Endometrial microvascular endothelial cells (primary cell): ENCODE data around the gene FSHR. TPM values are rescaled to one million over a fixed set of nuclear protein-coding genes. Genes with fewer than 3 reads are reported as not detected.

Experiments used
- in situ Hi-C: cut with HindIII; loops from 2 replicates; pipeline ENCODE4 v1.10.0; 2017; ENCODE audit warnings: low sequenced_read_pairs, low pct_unique_long_range_greater_than_20kb; ENCODE audit errors: inconsistent ontology term
- total RNA-seq: library from RNA; depleted of rRNA; stranded (reverse); fragments of >200 nt; gene quantifications from one replicate; pipeline ENCODE4 v1.2.3, GENCODE V29; 2015; ENCODE audit errors: inconsistent ontology term

The FSHR gene, protein sequence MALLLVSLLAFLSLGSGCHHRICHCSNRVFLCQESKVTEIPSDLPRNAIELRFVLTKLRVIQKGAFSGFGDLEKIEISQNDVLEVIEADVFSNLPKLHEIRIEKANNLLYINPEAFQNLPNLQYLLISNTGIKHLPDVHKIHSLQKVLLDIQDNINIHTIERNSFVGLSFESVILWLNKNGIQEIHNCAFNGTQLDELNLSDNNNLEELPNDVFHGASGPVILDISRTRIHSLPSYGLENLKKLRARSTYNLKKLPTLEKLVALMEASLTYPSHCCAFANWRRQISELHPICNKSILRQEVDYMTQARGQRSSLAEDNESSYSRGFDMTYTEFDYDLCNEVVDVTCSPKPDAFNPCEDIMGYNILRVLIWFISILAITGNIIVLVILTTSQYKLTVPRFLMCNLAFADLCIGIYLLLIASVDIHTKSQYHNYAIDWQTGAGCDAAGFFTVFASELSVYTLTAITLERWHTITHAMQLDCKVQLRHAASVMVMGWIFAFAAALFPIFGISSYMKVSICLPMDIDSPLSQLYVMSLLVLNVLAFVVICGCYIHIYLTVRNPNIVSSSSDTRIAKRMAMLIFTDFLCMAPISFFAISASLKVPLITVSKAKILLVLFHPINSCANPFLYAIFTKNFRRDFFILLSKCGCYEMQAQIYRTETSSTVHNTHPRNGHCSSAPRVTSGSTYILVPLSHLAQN
- total RNA-seq: not detected

DNA sequence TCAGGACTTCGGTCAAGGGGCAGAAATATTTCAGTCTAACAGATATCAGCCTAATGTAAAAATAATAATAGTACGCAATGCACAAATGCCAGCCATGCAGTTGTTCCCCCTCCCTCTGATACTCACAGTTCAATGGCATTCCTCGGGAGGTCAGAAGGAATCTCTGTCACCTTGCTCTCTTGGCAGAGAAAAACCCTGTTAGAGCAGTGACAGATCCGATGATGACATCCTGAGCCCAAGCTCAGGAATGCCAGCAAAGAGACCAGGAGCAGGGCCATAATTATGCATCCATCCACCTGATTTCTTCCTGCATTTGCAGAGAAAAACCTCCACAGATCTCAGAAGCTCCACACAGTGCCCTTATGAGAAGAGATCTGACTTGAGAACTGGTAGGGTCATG, at the start of gene FSHR:
FSHR (minus strand) TSS at position 376 of the 400 bp plus-strand sequence; CDS start at position 278, 98 bp downstream.
- in situ Hi-C loops: no loop called here

GRCh38 chr2:49199266-49199665, 45.0 kb upstream of the FSHR start:
- in situ Hi-C loops: no loop called here

- in situ Hi-C loops: no loop called here
These were observed 40.4 kb upstream of the FSHR start for GRCh38 chr2:49194701-49195100.

DNA sequence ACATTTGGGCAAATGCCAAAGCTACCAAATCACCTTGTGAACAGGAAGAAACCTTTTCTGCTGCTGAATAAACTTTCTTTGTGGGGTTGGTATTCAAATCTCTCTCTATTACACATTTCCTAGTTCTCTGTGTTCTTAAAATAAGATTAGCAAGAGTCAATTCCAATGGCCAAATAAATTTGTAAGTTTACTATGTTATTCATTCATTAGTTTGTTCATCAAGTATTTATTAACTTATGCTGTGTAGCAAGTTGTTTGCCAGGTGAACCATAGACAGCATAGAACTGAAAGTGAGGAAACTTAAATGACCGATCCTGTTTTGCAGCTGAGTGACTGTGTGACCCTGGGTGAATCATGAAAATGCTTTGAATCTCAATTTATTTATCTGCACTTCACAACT, 37.7 kb upstream of the FSHR start:
- in situ Hi-C loops: no loop called here

DNA sequence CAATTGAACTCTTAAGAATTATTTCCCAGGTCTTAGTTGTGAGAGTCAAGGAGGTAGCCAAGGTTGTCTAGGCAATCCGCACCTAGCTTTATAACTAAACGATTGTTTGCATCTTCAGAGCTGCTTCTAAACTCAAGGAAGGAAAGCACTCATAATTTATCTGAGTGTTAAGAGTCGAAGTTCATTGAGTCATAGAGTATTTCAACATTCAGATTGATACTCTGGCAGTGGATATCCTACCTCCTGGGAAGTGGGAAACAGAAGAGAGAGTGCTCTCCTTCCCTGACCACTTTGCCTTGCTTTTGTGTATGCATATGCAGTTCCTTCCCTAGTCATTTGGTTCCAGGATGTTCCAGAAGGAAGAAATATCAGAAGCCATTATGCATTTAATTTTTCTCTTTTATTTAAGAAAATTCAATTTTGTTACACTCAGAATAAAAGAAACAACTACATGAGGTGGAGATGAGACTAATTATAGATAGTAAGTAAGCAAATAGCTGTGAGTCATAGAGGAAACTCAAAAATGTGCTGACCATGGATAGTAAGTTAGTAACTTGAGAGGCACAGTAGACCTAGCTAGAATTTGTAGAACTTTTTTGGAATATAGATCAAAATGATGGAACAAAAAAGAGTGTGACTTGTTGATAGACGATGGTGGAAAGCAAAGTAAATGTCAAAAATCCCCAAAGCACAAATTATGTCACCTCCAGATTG, 35.4 kb upstream of the FSHR start:
- in situ Hi-C loops: no loop called here

- in situ Hi-C loops: no loop called here
These were observed 31.8 kb upstream of the FSHR start for GRCh38 chr2:49186050-49186648.

- in situ Hi-C loops: no loop called here
These were observed 24.3 kb upstream of the FSHR start for GRCh38 chr2:49178656-49179055.

GRCh38 chr2:49177194-49177593, 22.9 kb upstream of the FSHR start:
- in situ Hi-C loops: no loop called here

GRCh38 chr2:49175831-49176230, 21.5 kb upstream of the FSHR start:
- in situ Hi-C loops: no loop called here

GRCh38 chr2:49174750-49175149, 20.4 kb upstream of the FSHR start:
- in situ Hi-C loops: no loop called here

DNA sequence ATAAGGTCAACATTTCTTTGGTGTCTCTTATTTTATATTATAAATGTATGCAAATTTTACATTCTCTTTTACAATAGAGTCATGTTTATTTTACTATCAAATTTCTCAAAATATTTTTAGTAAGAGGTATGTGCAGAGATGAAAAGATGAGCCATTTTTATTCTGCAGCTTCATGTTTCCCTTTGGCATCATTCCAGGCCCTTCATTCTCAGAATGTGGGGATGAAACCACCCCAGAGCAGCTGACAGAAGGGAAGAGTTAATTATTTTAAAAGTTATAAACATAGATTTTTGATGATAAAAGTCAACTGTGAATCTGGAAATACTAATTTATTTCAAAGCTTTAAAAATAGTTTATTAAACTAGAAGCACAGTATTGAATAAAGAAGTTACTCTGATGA, 12.8 kb upstream of the FSHR start:
- in situ Hi-C loops: no loop called here

- in situ Hi-C loops: no loop called here
These were observed 11.3 kb upstream of the FSHR start for GRCh38 chr2:49165662-49166061.

DNA sequence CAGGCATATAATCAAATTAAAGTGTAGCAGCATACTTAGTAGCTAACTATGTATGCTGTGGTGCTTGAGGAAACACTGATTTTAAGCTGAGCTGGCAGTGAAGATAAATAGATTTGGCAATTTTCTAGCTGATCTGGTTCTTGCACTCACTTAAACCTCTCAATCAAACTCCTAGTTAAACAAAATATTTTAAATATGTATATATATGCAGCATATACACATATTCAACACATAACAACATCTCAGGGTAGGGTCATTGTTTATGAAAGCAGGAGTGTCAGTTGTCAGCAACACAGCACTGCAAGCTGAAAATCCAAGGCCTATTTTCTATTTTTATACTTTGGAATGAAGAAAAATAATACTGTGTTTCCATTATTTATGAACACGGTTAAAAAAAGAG, 10.4 kb upstream of the FSHR start:
- in situ Hi-C loops: no loop called here

GRCh38 chr2:49162151-49162550, 7.8 kb upstream of the FSHR start:
- in situ Hi-C loops: no loop called here

DNA sequence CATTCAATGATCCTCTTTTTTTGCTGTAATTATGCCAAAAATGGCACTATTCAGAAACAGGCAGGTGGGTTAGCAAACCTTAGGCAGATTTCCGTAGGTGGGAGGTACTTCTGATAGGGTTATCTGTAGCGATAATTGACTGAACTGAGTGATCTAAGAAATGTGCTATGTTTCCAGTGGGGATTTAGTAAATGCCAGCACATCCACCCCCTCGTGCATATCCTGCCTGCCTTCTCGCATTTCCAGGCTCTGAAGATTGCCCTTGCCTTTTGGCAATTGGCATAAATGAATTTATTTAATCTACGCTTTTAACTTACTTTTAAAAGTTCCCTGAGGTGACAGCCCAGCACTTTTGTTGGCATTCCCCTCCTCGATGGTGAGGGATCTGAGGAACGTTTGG, 576 bp upstream of the FSHR start:
- in situ Hi-C loops: no loop called here

GRCh38 chr2:49153252-49153651, 1.1 kb downstream of the FSHR start:
- in situ Hi-C loops: no loop called here

- in situ Hi-C loops: no loop called here
These were observed 1.5 kb downstream of the FSHR start for GRCh38 chr2:49152824-49153223.

- in situ Hi-C loops: no loop called here
These were observed 7.9 kb downstream of the FSHR start for GRCh38 chr2:49146401-49146800.

DNA sequence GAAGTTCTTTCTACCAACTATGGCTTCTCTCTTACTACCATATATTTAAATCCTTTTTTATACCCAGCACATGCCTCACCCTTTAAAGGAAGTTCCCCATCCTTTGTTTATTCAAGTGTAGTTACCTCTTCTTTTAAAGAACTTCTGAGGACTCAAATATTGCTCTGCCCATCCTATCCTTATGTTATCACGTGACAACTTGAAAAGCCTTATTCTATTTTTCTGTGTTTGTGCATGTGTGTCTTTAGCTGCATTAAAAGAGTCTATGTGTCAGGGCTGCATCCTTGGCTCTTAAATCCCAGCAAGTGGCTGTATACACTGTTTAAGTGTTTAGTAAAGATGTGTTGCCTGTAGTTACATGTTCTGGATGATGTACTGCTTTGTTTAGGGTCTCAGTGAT, 22.5 kb downstream of the FSHR start:
- in situ Hi-C loops: no loop called here
